ENCODE measurements around the gene ZNF592. TPM values are rescaled to one million over a fixed set of nuclear protein-coding genes. Genes with fewer than 3 reads are reported as not detected.
A peak's percentile ranks its signal among the peaks of the same experiment; 100 is the strongest.

Gene ZNF592
- total RNA-seq, 1 donor from 2014 or later = 19.0 TPM

- intact Hi-C loops (cut with micrococcal nuclease) = loop anchor here (5.0 kb wide), 1 partner anchor 81 kb away; no protein-coding TSS in a partner anchor
- Histone ChIP-seq H3K4me3 (no peak overlapping the region), H3K27me3 (ENCODE audit: low read depth) (no peaks in the 10 kb centered on the region), H3K9me3 (replicated peaks) (peaks cover 7% of the 10 kb centered on the region), H3K36me3 (peaks cover 11% of the 10 kb centered on the region), H3K27ac (replicated peaks) (peak overlapping the region; percentile 95), H3K4me1 (peaks cover 56% of the 10 kb centered on the region)
- DNase-seq = no peak
- TF ChIP-seq CTCF (IDR thresholded peaks at IDR 0.05; ENCODE audit: borderline replicate concordance) = no peak
These were observed 97.9 kb downstream of the ZNF592 start for GRCh38 chr15:84846269-84846668.

- DNase-seq = no peak
- no peak for TF ChIP-seq CTCF (IDR thresholded peaks at IDR 0.05; ENCODE audit: borderline replicate concordance)
- Histone ChIP-seq H3K27me3 (ENCODE audit: low read depth) (no peaks in the 10 kb centered on the region), H3K27ac (replicated peaks) (peak overlapping the region; percentile 19), H3K4me3 (no peak overlapping the region), H3K36me3 (peaks cover 11% of the 10 kb centered on the region), H3K4me1 (peaks cover 56% of the 10 kb centered on the region), H3K9me3 (replicated peaks) (peaks cover 7% of the 10 kb centered on the region)
- intact Hi-C loops (cut with micrococcal nuclease) = loop anchor here (5.0 kb wide), 1 partner anchor 80 kb away; no protein-coding TSS in a partner anchor
These were observed 99.0 kb downstream of the ZNF592 start for GRCh38 chr15:84847382-84847781.

GRCh38 chr15:84852212-84852611 lies 103.8 kb downstream of the ZNF592 start:
- Histone ChIP-seq H3K4me1 (peaks cover 67% of the 10 kb centered on the region), H3K4me3 (no peak overlapping the region), H3K9me3 (replicated peaks) (peaks cover 3% of the 10 kb centered on the region), H3K27ac (replicated peaks) (peak overlapping the region; percentile 49), H3K36me3 (peaks cover 27% of the 10 kb centered on the region), H3K27me3 (ENCODE audit: low read depth) (no peaks in the 10 kb centered on the region)
- no peak for DNase-seq
- intact Hi-C loops (cut with micrococcal nuclease) = no loop called here
- TF ChIP-seq CTCF (IDR thresholded peaks at IDR 0.05; ENCODE audit: borderline replicate concordance) = no peak

GRCh38 chr15:84855136-84855535 lies 106.7 kb downstream of the ZNF592 start:
- DNase-seq = no peak
- no peak for TF ChIP-seq CTCF (IDR thresholded peaks at IDR 0.05; ENCODE audit: borderline replicate concordance)
- Histone ChIP-seq H3K36me3 (peaks cover 49% of the 10 kb centered on the region), H3K27ac (replicated peaks) (peak overlapping the region; percentile 79), H3K4me1 (peaks cover 70% of the 10 kb centered on the region), H3K4me3 (no peak overlapping the region), H3K9me3 (replicated peaks) (no peaks in the 10 kb centered on the region), H3K27me3 (ENCODE audit: low read depth) (no peaks in the 10 kb centered on the region)
- intact Hi-C loops (cut with micrococcal nuclease) = no loop called here

GRCh38 chr15:84855765-84856164 lies 107.4 kb downstream of the ZNF592 start:
- Histone ChIP-seq H3K9me3 (replicated peaks) (no peaks in the 10 kb centered on the region), H3K27me3 (ENCODE audit: low read depth) (no peaks in the 10 kb centered on the region), H3K36me3 (peaks cover 55% of the 10 kb centered on the region), H3K4me1 (peaks cover 67% of the 10 kb centered on the region), H3K4me3 (no peak overlapping the region), H3K27ac (replicated peaks) (peak overlapping the region; percentile 79)
- TF ChIP-seq CTCF (IDR thresholded peaks at IDR 0.05; ENCODE audit: borderline replicate concordance) = no peak
- no peak for DNase-seq
- intact Hi-C loops (cut with micrococcal nuclease) = no loop called here

Other genes starting within 250 kb of the ZNF592 start
- 7.4 TPM for gene ZSCAN2, start 147.6 kb upstream of the ZNF592 start, total RNA-seq
- gene WDR73, start 94.3 kb upstream of the ZNF592 start, total RNA-seq = 14.7 TPM
- 2.0 TPM for gene NMB, start 90.4 kb upstream of the ZNF592 start, total RNA-seq
- 80.0 TPM for gene SEC11A, start 32.5 kb upstream of the ZNF592 start, total RNA-seq
- gene ALPK3, start 68.8 kb downstream of the ZNF592 start, total RNA-seq = 181 TPM
- 0.91 TPM for gene SLC28A1, start 136.1 kb downstream of the ZNF592 start, total RNA-seq
- 17.8 TPM for gene PDE8A, start 233.3 kb downstream of the ZNF592 start, total RNA-seq

Data from left ventricle myocardium inferior (tissue), 1 donor.